ENCODE results near the gene FERD3L.

- TF ChIP-seq NR2F2 (IDR thresholded peaks at IDR 0.05) (no peak), CTCF (IDR thresholded peaks at IDR 0.05; ENCODE audit: low read depth, low read length, missing input control) (no peak), TAF1 (conservative IDR thresholded peaks at IDR 0.05) (no peak), REST (IDR thresholded peaks at IDR 0.05) (no peak), JUND (IDR thresholded peaks at IDR 0.05) (no peak), YY1 (IDR thresholded peaks at IDR 0.05) (no peak), EGR1 (IDR thresholded peaks at IDR 0.05; ENCODE audit: low read depth in 2 of 2) (no peak), MAX (IDR thresholded peaks at IDR 0.05) (no peak)
Observed at GRCh38 chr7:19181634-19182033, 36.4 kb upstream of the FERD3L start.
